Common myeloid progenitor, CD34-positive (primary cell): ENCODE results near the gene NEK1.

Source experiments
- CTCF ChIA-PET: fragments of 350-600 bp; sonication (Branson Sonifier 250); formaldehyde crosslinking; loops from one replicate; lab custom pipeline; 2021; ENCODE audit warnings: antibody characterized with exemption; lab: Charles Lee
- POLR2A ChIA-PET: fragments of 350-600 bp; sonication (Branson Sonifier 250); formaldehyde crosslinking; loops from one replicate; lab custom pipeline; 2021; ENCODE audit warnings: antibody characterized with exemption; lab: Charles Lee
- DNase-seq, 3 donors: peaks; one replicate each; pipeline versions ENCODE4 v3.0.0 to v3.0.0-alpha.2; 2013
- H3K27ac ChIP-seq, 2 experiments: 1 replicate in 1 of 2; 2 replicates in 1 of 2; pipeline ENCODE4 v1.7.0; 2013; ENCODE audit warnings: inconsistent platforms in 2 of 2, low read length in 2 of 2, mild to moderate bottlenecking in 2 of 2, low read depth in 1 of 2, moderate library complexity in 1 of 2; ENCODE audit not compliant: severe bottlenecking in 2 of 2, insufficient read depth in 1 of 2, poor library complexity in 1 of 2
- H3K27me3 ChIP-seq, 5 experiments: replicated peaks in 2 of 5; 1 replicate in 3 of 5; 2 replicates in 2 of 5; pipeline versions ENCODE4 v1.6.1 to v1.7.0; 2013; ENCODE audit warnings: low read length in 4 of 5, mild to moderate bottlenecking in 2 of 5, moderate library complexity in 2 of 5, inconsistent platforms in 1 of 5; ENCODE audit not compliant: insufficient read depth in 5 of 5, control insufficient read depth in 4 of 5
- H3K36me3 ChIP-seq, 4 experiments: 1 replicate in 2 of 4; 2 replicates in 2 of 4; pipeline versions ENCODE4 v1.6.1 to v1.7.0; 2013; ENCODE audit warnings: low read length in 3 of 4, control low read depth in 1 of 4, mild to moderate bottlenecking in 1 of 4; ENCODE audit not compliant: control insufficient read depth in 4 of 4, insufficient read depth in 4 of 4
- H3K4me1 ChIP-seq, 4 experiments: 1 replicate in 3 of 4; 2 replicates in 1 of 4; pipeline versions ENCODE4 v1.6.1 to v1.7.1; 2013; ENCODE audit warnings: low read length in 3 of 4, mild to moderate bottlenecking in 3 of 4, control low read depth in 1 of 4, inconsistent platforms in 1 of 4, moderate library complexity in 1 of 4; ENCODE audit not compliant: control insufficient read depth in 4 of 4, insufficient read depth in 4 of 4; ENCODE audit errors: control extremely low read depth in 1 of 4
- H3K4me3 ChIP-seq, 7 experiments: 1 replicate in 4 of 7; 2 replicates in 3 of 7; pipeline versions ENCODE4 v1.5.1 to v1.7.0; 2013; ENCODE audit warnings: mild to moderate bottlenecking in 7 of 7, low read length in 6 of 7, moderate library complexity in 6 of 7, inconsistent platforms in 2 of 7, low read depth in 2 of 7, control low read depth in 1 of 7; ENCODE audit not compliant: insufficient read depth in 4 of 7, control insufficient read depth in 1 of 7; ENCODE audit errors: extremely low read depth in 1 of 7
- H3K9me3 ChIP-seq, 5 experiments: 1 replicate in 4 of 5; 2 replicates in 1 of 5; pipeline versions ENCODE4 v1.6.1 to v1.7.1; 2013; ENCODE audit warnings: low read length in 4 of 5, mild to moderate bottlenecking in 2 of 5, inconsistent platforms in 1 of 5, low read depth in 1 of 5, moderate library complexity in 1 of 5; ENCODE audit not compliant: control insufficient read depth in 4 of 5, insufficient read depth in 2 of 5; ENCODE audit errors: control extremely low read depth in 1 of 5
- WGBS: methylation state at CpG from one replicate; pipeline ENCODE4 v1.1.5; 2013; ENCODE audit not compliant: insufficient coverage; 5-methylcytosine and 5-hydroxymethylcytosine counted together

NEK1 gene

GRCh38 chr4:169399976-169400767 lies 212.2 kb downstream of the NEK1 start:
- ChIA-PET CTCF (no interaction called here), POLR2A (no interaction called here)
- Histone ChIP-seq H3K4me1 (peaks cover 0 to 11% (median 0%) of the 10 kb centered on the region in 4 experiments), H3K9me3 (no peaks in the 10 kb centered on the region), H3K27ac (no peak overlapping the region), H3K4me3 (no peak overlapping the region), H3K27me3 (no peaks in the 10 kb centered on the region), H3K36me3 (peaks cover 0 to 6% (median 1%) of the 10 kb centered on the region in 4 experiments)
- no peak for DNase-seq
- WGBS, result no CpG with 5 or more reads among the region's 1 CpG

DNA sequence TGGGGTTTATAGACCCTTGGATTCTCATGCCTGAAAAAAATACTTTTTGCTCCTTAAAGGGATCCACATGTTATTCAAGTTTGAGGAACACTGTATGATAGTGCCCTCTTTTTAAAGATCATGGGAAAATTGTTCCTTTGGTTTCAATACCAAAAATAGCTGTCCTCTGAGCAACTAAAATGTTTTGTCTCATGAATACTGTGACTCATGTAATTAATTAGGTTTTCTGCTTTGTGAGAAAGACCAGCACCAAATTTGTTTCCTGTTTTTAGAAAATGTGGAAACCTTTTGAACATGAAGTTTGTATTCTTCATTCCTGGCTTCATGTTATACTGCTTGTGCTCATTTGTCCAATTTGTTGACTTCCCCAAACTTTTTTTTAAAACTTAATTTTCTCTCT lies 214.1 kb downstream of the NEK1 start:
- Histone ChIP-seq H3K27ac (no peak overlapping the region), H3K4me1 (peaks cover 0 to 13% (median 2%) of the 10 kb centered on the region in 4 experiments), H3K27me3 (no peaks in the 10 kb centered on the region), H3K36me3 (peaks cover 0 to 6% (median 1%) of the 10 kb centered on the region in 4 experiments), H3K4me3 (no peak overlapping the region), H3K9me3 (no peaks in the 10 kb centered on the region)
- ChIA-PET POLR2A (no interaction called here), CTCF (no interaction called here)
- DNase-seq, result peak in 2 of 3 donors; percentile 50 to 64

DNA sequence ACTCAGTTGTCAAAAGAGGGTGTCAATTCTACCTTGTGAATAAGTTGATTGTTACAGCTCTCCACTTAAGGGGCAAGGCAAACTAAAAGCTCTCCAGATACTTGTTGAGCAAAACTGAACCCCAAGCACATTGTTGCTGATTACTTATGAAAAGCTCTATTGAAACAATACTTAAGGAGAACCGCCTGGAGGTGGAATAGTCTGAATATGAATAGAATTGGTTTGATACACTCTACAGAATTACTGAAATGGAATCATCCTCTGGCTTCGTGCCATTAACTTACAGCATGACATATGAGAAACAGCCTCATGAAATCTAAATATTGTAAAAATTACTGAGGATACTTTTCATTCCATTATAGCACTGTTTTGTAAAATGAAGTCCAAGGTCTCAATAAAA lies 214.6 kb downstream of the NEK1 start:
- Histone ChIP-seq H3K36me3 (peaks cover 0 to 6% (median 1%) of the 10 kb centered on the region in 4 experiments), H3K27ac (no peak overlapping the region), H3K9me3 (no peaks in the 10 kb centered on the region), H3K27me3 (no peaks in the 10 kb centered on the region), H3K4me3 (no peak overlapping the region), H3K4me1 (peaks cover 0 to 14% (median 2%) of the 10 kb centered on the region in 4 experiments)
- ChIA-PET CTCF (no interaction called here), POLR2A (no interaction called here)
- no CpG with 5 or more reads among the region's 2 CpGs for WGBS
- DNase-seq, result peak in 2 of 3 donors; percentile 43

- no peak for DNase-seq
- CTCF ChIA-PET, result no interaction called here
Observed at GRCh38 chr4:169385376-169385775, 227.0 kb downstream of the NEK1 start.

GRCh38 chr4:169384779-169385178 lies 227.6 kb downstream of the NEK1 start:
- CTCF ChIA-PET, result no interaction called here
- DNase-seq, result no peak
- WGBS, result 100% methylated on average over 2 of the region's 3 CpGs
- Histone ChIP-seq H3K36me3 (no peaks in the 10 kb centered on the region), H3K9me3 (peaks cover 0 to 11% (median 2%) of the 10 kb centered on the region in 5 experiments), H3K27ac (no peak overlapping the region), H3K4me3 (no peak overlapping the region), H3K4me1 (no peaks in the 10 kb centered on the region), H3K27me3 (no peaks in the 10 kb centered on the region)
- POLR2A ChIA-PET, result no interaction called here

More at GRCh38 chr4:169385376-169385775, 227.0 kb downstream of the NEK1 start:
- Histone ChIP-seq H3K9me3 (peaks cover 0 to 6% (median 2%) of the 10 kb centered on the region in 5 experiments), H3K36me3 (no peaks in the 10 kb centered on the region), H3K27me3 (no peaks in the 10 kb centered on the region), H3K27ac (no peak overlapping the region), H3K4me1 (no peaks in the 10 kb centered on the region), H3K4me3 (no peak overlapping the region)
- POLR2A ChIA-PET, result no interaction called here
- WGBS, result 75% methylated on average over 2 of the region's 3 CpGs

- Histone ChIP-seq H3K4me3 (no peak overlapping the region), H3K27ac (no peak overlapping the region), H3K9me3 (peaks cover 1 to 14% (median 2%) of the 10 kb centered on the region in 5 experiments), H3K27me3 (no peaks in the 10 kb centered on the region), H3K4me1 (no peaks in the 10 kb centered on the region), H3K36me3 (no peaks in the 10 kb centered on the region)
- CTCF ChIA-PET, result interaction anchor here (1.0 kb wide), 1 partner anchor 27 kb away, joined by 3 read pairs; no protein-coding TSS in a partner anchor
- WGBS, result 100% methylated on average over 2 of the region's 3 CpGs
- POLR2A ChIA-PET, result no interaction called here
- no peak for DNase-seq
Observed at GRCh38 chr4:169383724-169384123, 228.7 kb downstream of the NEK1 start.

- Histone ChIP-seq H3K27me3 (no peaks in the 10 kb centered on the region), H3K4me3 (no peak overlapping the region), H3K27ac (no peak overlapping the region), H3K4me1 (no peaks in the 10 kb centered on the region), H3K36me3 (no peaks in the 10 kb centered on the region), H3K9me3 (peaks cover 8 to 54% (median 14%) of the 10 kb centered on the region in 5 experiments)
- DNase-seq, result no peak
- ChIA-PET POLR2A (no interaction called here), CTCF (no interaction called here)
Observed at GRCh38 chr4:169379688-169380087, 232.7 kb downstream of the NEK1 start.
